GM19438 (cell line): ENCODE data around the gene GSTM4.
"Not testable (repeated sequence)": the region's sequence is repeated elsewhere in the genome, so short reads cannot be mapped to it uniquely, and the experiment has no call there.

Experiments used
- ATAC-seq: cut with Tn5 transposase; IDR thresholded peaks from one replicate; pipeline ENCODE4 v1.9.1; 2021; ENCODE audit warnings: low read depth; ENCODE audit not compliant: unreplicated experiment

GSTM4 gene

GRCh38 chr1:109660691-109661026, 4.8 kb downstream of the GSTM4 start:
- ATAC-seq = not testable (repeated sequence)

- ATAC-seq = no peak
These were observed 5.5 kb downstream of the GSTM4 start for GRCh38 chr1:109661391-109661790.

- no peak for ATAC-seq
These were observed 8.8 kb downstream of the GSTM4 start for GRCh38 chr1:109664671-109665070.

GRCh38 chr1:109667452-109668122, 11.7 kb downstream of the GSTM4 start, which contains the start of gene GSTM2:
Gene GSTM2, plus strand, starts transcription at chr1:109668057. Its CDS starts 59 bp downstream, at chr1:109668116.
- ATAC-seq = peak; percentile 98

- ATAC-seq = no peak
These were observed 12.3 kb downstream of the GSTM4 start for GRCh38 chr1:109668123-109668775.

GRCh38 chr1:109669246-109669948, 13.5 kb downstream of the GSTM4 start:
- ATAC-seq = no peak

GRCh38 chr1:109669949-109670302, 14.0 kb downstream of the GSTM4 start:
- not testable (repeated sequence) for ATAC-seq

GRCh38 chr1:109671067-109671466, 15.2 kb downstream of the GSTM4 start:
- ATAC-seq = no peak

- ATAC-seq = not testable (repeated sequence)
These were observed 18.0 kb downstream of the GSTM4 start for GRCh38 chr1:109673861-109674260.

GRCh38 chr1:109676683-109677381, 20.9 kb downstream of the GSTM4 start:
- ATAC-seq = not testable (repeated sequence)

- no peak for ATAC-seq
These were observed 21.6 kb downstream of the GSTM4 start for GRCh38 chr1:109677459-109677858.

GRCh38 chr1:109678637-109679036, 22.7 kb downstream of the GSTM4 start:
- ATAC-seq = not testable (repeated sequence)

- not testable (repeated sequence) for ATAC-seq
These were observed 28.9 kb downstream of the GSTM4 start for GRCh38 chr1:109684777-109685176.

- not testable (repeated sequence) for ATAC-seq
These were observed 29.5 kb downstream of the GSTM4 start for GRCh38 chr1:109685399-109685798.

- not testable (repeated sequence) for ATAC-seq
These were observed 30.0 kb downstream of the GSTM4 start for GRCh38 chr1:109685890-109686289.

- not testable (repeated sequence) for ATAC-seq
These were observed 31.2 kb downstream of the GSTM4 start for GRCh38 chr1:109687109-109687508.

- peak; percentile 97 for ATAC-seq
These were observed 32.0 kb downstream of the GSTM4 start, which contains the start of gene GSTM1 for GRCh38 chr1:109687641-109688499. Gene GSTM1, plus strand, starts transcription at chr1:109687817. Its CDS starts 57 bp downstream, at chr1:109687874.

GRCh38 chr1:109689844-109690405, 34.0 kb downstream of the GSTM4 start:
- ATAC-seq = no peak

- no peak for ATAC-seq
These were observed 35.9 kb downstream of the GSTM4 start for GRCh38 chr1:109691759-109692158.

- ATAC-seq = not testable (repeated sequence)
These were observed 38.5 kb downstream of the GSTM4 start for GRCh38 chr1:109694400-109694799.
